SK-N-SH (cell line): ENCODE data around the gene SLC9A8.

Experiments used
- CTCF ChIP-seq: fragments of 200-600 bp; sonication (generic); IDR thresholded peaks from 2 replicates; pipeline ENCODE4 v1.6.1; 2017; ENCODE audit warnings: antibody characterized with exemption, mild to moderate bottlenecking, moderate library complexity
- MAX ChIP-seq: IDR thresholded peaks from 2 replicates; pipeline ENCODE4 v1.4.0; 2012; ENCODE audit warnings: low read depth
- RCOR1 ChIP-seq: fragments of 150-350 bp; IDR thresholded peaks from 2 replicates; pipeline ENCODE4 v1.6.1; 2017; ENCODE audit warnings: antibody characterized with exemption, low read length
- RFX5 ChIP-seq: IDR thresholded peaks from 2 replicates; pipeline ENCODE4 v1.6.1; 2012; ENCODE audit warnings: mild to moderate bottlenecking, improper control_type of control experiment, low read length
- YY1 ChIP-seq: IDR thresholded peaks from 2 replicates; pipeline ENCODE4 v1.4.0; 2012; ENCODE audit warnings: low read depth, mild to moderate bottlenecking
- TF ChIP-seq, protein P1 (sequence below): IDR thresholded peaks from 2 replicates; pipeline ENCODE4 v1.4.0; 2012; ENCODE audit warnings: low read depth, borderline replicate concordance

GRCh38 chr20:49905415-49906091 is 92.9 kb downstream of the SLC9A8 start:
- no peak for TF ChIP-seq RCOR1
- no peak for TF ChIP-seq YY1
- no peak for TF ChIP-seq CTCF
- TF ChIP-seq RFX5, result no peak
- no peak for TF ChIP-seq MAX
- TF ChIP-seq, protein P1, sequence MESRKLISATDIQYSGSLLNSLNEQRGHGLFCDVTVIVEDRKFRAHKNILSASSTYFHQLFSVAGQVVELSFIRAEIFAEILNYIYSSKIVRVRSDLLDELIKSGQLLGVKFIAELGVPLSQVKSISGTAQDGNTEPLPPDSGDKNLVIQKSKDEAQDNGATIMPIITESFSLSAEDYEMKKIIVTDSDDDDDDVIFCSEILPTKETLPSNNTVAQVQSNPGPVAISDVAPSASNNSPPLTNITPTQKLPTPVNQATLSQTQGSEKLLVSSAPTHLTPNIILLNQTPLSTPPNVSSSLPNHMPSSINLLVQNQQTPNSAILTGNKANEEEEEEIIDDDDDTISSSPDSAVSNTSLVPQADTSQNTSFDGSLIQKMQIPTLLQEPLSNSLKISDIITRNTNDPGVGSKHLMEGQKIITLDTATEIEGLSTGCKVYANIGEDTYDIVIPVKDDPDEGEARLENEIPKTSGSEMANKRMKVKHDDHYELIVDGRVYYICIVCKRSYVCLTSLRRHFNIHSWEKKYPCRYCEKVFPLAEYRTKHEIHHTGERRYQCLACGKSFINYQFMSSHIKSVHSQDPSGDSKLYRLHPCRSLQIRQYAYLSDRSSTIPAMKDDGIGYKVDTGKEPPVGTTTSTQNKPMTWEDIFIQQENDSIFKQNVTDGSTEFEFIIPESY, result no peak
